ENCODE results near the gene SPATS2L.
A peak's percentile ranks its signal among the peaks of the same experiment; 100 is the strongest.

Gene SPATS2L

GRCh38 chr2:200350850-200351285, 44.4 kb downstream of the SPATS2L start:
- DNase-seq (ENCODE audit: low read depth) = no peak
- no peak overlapping the region for H3K4me3 ChIP-seq (ENCODE audit: low read length)
- TF ChIP-seq, protein P1, sequence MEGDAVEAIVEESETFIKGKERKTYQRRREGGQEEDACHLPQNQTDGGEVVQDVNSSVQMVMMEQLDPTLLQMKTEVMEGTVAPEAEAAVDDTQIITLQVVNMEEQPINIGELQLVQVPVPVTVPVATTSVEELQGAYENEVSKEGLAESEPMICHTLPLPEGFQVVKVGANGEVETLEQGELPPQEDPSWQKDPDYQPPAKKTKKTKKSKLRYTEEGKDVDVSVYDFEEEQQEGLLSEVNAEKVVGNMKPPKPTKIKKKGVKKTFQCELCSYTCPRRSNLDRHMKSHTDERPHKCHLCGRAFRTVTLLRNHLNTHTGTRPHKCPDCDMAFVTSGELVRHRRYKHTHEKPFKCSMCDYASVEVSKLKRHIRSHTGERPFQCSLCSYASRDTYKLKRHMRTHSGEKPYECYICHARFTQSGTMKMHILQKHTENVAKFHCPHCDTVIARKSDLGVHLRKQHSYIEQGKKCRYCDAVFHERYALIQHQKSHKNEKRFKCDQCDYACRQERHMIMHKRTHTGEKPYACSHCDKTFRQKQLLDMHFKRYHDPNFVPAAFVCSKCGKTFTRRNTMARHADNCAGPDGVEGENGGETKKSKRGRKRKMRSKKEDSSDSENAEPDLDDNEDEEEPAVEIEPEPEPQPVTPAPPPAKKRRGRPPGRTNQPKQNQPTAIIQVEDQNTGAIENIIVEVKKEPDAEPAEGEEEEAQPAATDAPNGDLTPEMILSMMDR (IDR thresholded peaks at IDR 0.05; ENCODE audit: insufficient read depth, low read depth, low read length, missing control alignments) = no peak

- no peak for DNase-seq (ENCODE audit: low read depth)
These were observed 45.3 kb downstream of the SPATS2L start for GRCh38 chr2:200351815-200352214.

GRCh38 chr2:200352636-200353035, 46.1 kb downstream of the SPATS2L start:
- TF ChIP-seq, protein P1 (IDR thresholded peaks at IDR 0.05; ENCODE audit: insufficient read depth, low read depth, low read length, missing control alignments) = no peak
- no peak overlapping the region for H3K4me3 ChIP-seq (ENCODE audit: low read length)
- DNase-seq (ENCODE audit: low read depth) = peak; percentile 61

More at GRCh38 chr2:200351815-200352214, 45.3 kb downstream of the SPATS2L start:
- no peak overlapping the region for H3K4me3 ChIP-seq (ENCODE audit: low read length)
- TF ChIP-seq, protein P1 (IDR thresholded peaks at IDR 0.05; ENCODE audit: insufficient read depth, low read depth, low read length, missing control alignments) = no peak

DNA sequence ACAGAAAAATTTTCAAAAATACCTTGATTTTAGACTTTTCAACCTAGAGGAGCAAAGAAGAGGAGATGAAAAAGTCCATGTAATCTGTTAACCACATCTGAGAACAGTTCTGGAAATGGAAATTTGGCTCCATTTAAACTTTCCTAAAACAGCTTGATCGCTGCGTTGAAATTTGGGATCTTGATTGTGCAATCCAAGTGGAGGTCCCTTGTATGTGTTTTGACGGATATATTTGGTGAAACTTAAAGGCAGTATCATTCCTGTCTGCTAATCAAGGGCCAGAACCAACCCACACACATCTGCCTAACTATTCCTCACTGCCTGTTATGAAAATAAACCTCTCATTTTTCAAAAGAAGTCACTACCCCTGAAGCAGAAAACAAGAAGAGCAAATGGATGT, 46.6 kb downstream of the SPATS2L start:
- no peak overlapping the region for H3K4me3 ChIP-seq (ENCODE audit: low read length)
- TF ChIP-seq, protein P1 (IDR thresholded peaks at IDR 0.05; ENCODE audit: insufficient read depth, low read depth, low read length, missing control alignments) = no peak
- DNase-seq (ENCODE audit: low read depth) = no peak

DNA sequence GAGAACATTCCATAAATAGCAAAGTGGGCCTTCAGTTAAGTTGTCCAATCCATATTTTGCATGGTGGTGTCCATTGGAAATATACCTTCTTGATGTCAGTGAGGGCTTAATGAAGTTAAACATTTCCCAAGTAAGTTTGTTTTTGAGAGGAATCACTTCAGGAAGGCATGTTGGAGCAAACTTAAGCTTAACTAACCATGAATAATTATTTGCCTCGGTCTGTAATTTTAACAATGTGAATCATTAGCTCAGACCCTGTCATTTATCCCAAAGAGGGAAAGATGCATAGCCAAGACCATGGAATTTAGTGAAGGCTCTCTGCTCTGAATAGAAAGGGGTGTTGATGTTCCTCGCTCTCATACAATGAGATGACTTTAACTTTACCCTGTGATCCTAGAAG, 47.4 kb downstream of the SPATS2L start:
- no peak for DNase-seq (ENCODE audit: low read depth)
- TF ChIP-seq, protein P1 (IDR thresholded peaks at IDR 0.05; ENCODE audit: insufficient read depth, low read depth, low read length, missing control alignments) = no peak
- no peak overlapping the region for H3K4me3 ChIP-seq (ENCODE audit: low read length)

GRCh38 chr2:200354833-200355751, 48.6 kb downstream of the SPATS2L start:
- DNase-seq (ENCODE audit: low read depth) = peak; percentile 40
- no peak overlapping the region for H3K4me3 ChIP-seq (ENCODE audit: low read length)
- TF ChIP-seq, protein P1 (IDR thresholded peaks at IDR 0.05; ENCODE audit: insufficient read depth, low read depth, low read length, missing control alignments) = no peak
